Peyer's patch (tissue), 4 donors: ENCODE data around the gene CDK11A.
A peak's percentile ranks its signal among the peaks of the same experiment; 100 is the strongest.

Experiments used
- POLR2A ChIP-seq, 2 donors: fragments of 450-650 bp; IDR thresholded peaks; one replicate each; pipeline ENCODE4 v1.5.1; 2017; ENCODE audit warnings: antibody characterized with exemption in 2 of 2, mild to moderate bottlenecking in 2 of 2, moderate library complexity in 2 of 2
- TF ChIP-seq, protein P1 (sequence below), 6 experiments: fragments of 450-650 bp in 4 of 6; fragments of 200-600 bp in 2 of 6; sonication (generic) in 1 of 6; IDR thresholded peaks; one replicate each; pipeline ENCODE4 v1.5.1; 2017 to 2019; ENCODE audit warnings: antibody characterized with exemption in 6 of 6, mild to moderate bottlenecking in 3 of 6, moderate library complexity in 1 of 6

- TF ChIP-seq, protein P1, sequence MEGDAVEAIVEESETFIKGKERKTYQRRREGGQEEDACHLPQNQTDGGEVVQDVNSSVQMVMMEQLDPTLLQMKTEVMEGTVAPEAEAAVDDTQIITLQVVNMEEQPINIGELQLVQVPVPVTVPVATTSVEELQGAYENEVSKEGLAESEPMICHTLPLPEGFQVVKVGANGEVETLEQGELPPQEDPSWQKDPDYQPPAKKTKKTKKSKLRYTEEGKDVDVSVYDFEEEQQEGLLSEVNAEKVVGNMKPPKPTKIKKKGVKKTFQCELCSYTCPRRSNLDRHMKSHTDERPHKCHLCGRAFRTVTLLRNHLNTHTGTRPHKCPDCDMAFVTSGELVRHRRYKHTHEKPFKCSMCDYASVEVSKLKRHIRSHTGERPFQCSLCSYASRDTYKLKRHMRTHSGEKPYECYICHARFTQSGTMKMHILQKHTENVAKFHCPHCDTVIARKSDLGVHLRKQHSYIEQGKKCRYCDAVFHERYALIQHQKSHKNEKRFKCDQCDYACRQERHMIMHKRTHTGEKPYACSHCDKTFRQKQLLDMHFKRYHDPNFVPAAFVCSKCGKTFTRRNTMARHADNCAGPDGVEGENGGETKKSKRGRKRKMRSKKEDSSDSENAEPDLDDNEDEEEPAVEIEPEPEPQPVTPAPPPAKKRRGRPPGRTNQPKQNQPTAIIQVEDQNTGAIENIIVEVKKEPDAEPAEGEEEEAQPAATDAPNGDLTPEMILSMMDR (IDR thresholded peaks at IDR 0.05): peak in 4 of 6 experiments; percentile 17 to 43 (median 35)
- TF ChIP-seq POLR2A (IDR thresholded peaks at IDR 0.05): peak; percentile 56 to 77
These were observed 65.3 kb downstream of the CDK11A start, which contains the start of gene CDK11B for GRCh38 chr1:1658583-1659549.
